ENCODE data around the gene LRCH3.

Gene LRCH3

GRCh38 chr3:197782230-197782629, 8.8 kb upstream of the LRCH3 start:
- Mint-ChIP-seq H3K36me3 (peaks cover 8% of the 10 kb centered on the region), H3K4me3 (no peak overlapping the region), H3K4me1 (peaks cover 6% of the 10 kb centered on the region), H3K27me3 (no peaks in the 10 kb centered on the region), H3K9me3 (no peaks in the 10 kb centered on the region), H3K27ac (peak overlapping the region; percentile 71)

GRCh38 chr3:197784019-197784585, 7.0 kb upstream of the LRCH3 start:
- H3K27ac Mint-ChIP-seq, result peak overlapping the region; percentile 89

GRCh38 chr3:197787412-197787811, 3.6 kb upstream of the LRCH3 start:
- Mint-ChIP-seq H3K4me3 (no peak overlapping the region), H3K27me3 (no peaks in the 10 kb centered on the region), H3K9me3 (no peaks in the 10 kb centered on the region), H3K27ac (no peak overlapping the region), H3K36me3 (peaks cover under 1% of the 10 kb centered on the region), H3K4me1 (peaks cover 22% of the 10 kb centered on the region)

More at GRCh38 chr3:197784019-197784585, 7.0 kb upstream of the LRCH3 start:
- Mint-ChIP-seq H3K36me3 (peaks cover 8% of the 10 kb centered on the region), H3K4me1 (peaks cover 6% of the 10 kb centered on the region), H3K4me3 (peak overlapping the region; percentile 16), H3K9me3 (no peaks in the 10 kb centered on the region), H3K27me3 (no peaks in the 10 kb centered on the region)

GRCh38 chr3:197789309-197789708, 1.7 kb upstream of the LRCH3 start:
- Mint-ChIP-seq H3K9me3 (no peaks in the 10 kb centered on the region), H3K27me3 (no peaks in the 10 kb centered on the region), H3K36me3 (no peaks in the 10 kb centered on the region), H3K4me3 (no peak overlapping the region), H3K27ac (no peak overlapping the region), H3K4me1 (peaks cover 35% of the 10 kb centered on the region)

GRCh38 chr3:197790033-197790432, 1.0 kb upstream of the LRCH3 start:
- Mint-ChIP-seq H3K9me3 (no peaks in the 10 kb centered on the region), H3K36me3 (no peaks in the 10 kb centered on the region), H3K27me3 (no peaks in the 10 kb centered on the region), H3K4me1 (peaks cover 39% of the 10 kb centered on the region), H3K27ac (peak overlapping the region; percentile 52), H3K4me3 (peak overlapping the region; percentile 95)

GRCh38 chr3:197791892-197792647, 1.0 kb downstream of the LRCH3 start:
- no peaks in the 10 kb centered on the region for H3K9me3 Mint-ChIP-seq
- H3K27me3 Mint-ChIP-seq, result no peaks in the 10 kb centered on the region
- peaks cover 57% of the 10 kb centered on the region for H3K4me1 Mint-ChIP-seq
- H3K36me3 Mint-ChIP-seq, result peaks cover 2% of the 10 kb centered on the region
- H3K27ac Mint-ChIP-seq, result peak overlapping the region; percentile 96
- H3K4me3 Mint-ChIP-seq, result peak overlapping the region; percentile 95

GRCh38 chr3:197793247-197793646, 2.2 kb downstream of the LRCH3 start:
- peak overlapping the region; percentile 90 for H3K27ac Mint-ChIP-seq
- peaks cover 2% of the 10 kb centered on the region for H3K36me3 Mint-ChIP-seq
- peaks cover 66% of the 10 kb centered on the region for H3K4me1 Mint-ChIP-seq
- H3K9me3 Mint-ChIP-seq, result no peaks in the 10 kb centered on the region
- no peaks in the 10 kb centered on the region for H3K27me3 Mint-ChIP-seq
- peak overlapping the region; percentile 81 for H3K4me3 Mint-ChIP-seq

GRCh38 chr3:197794115-197794514, 3.1 kb downstream of the LRCH3 start:
- peaks cover 2% of the 10 kb centered on the region for H3K36me3 Mint-ChIP-seq
- peaks cover 75% of the 10 kb centered on the region for H3K4me1 Mint-ChIP-seq
- no peak overlapping the region for H3K27ac Mint-ChIP-seq
- no peaks in the 10 kb centered on the region for H3K27me3 Mint-ChIP-seq
- no peaks in the 10 kb centered on the region for H3K9me3 Mint-ChIP-seq
- no peak overlapping the region for H3K4me3 Mint-ChIP-seq

- H3K4me3 Mint-ChIP-seq, result no peak overlapping the region
- H3K27ac Mint-ChIP-seq, result no peak overlapping the region
- H3K9me3 Mint-ChIP-seq, result no peaks in the 10 kb centered on the region
- H3K36me3 Mint-ChIP-seq, result peaks cover 2% of the 10 kb centered on the region
- H3K27me3 Mint-ChIP-seq, result no peaks in the 10 kb centered on the region
- peaks cover 78% of the 10 kb centered on the region for H3K4me1 Mint-ChIP-seq
These were observed 4.1 kb downstream of the LRCH3 start for GRCh38 chr3:197795200-197795599.

GRCh38 chr3:197796087-197796486, 5.0 kb downstream of the LRCH3 start:
- peak overlapping the region; percentile 19 for H3K4me3 Mint-ChIP-seq
- H3K27ac Mint-ChIP-seq, result peak overlapping the region; percentile 23
- peaks cover 83% of the 10 kb centered on the region for H3K4me1 Mint-ChIP-seq

GRCh38 chr3:197798863-197799262, 7.8 kb downstream of the LRCH3 start:
- no peak overlapping the region for H3K4me3 Mint-ChIP-seq
- H3K27ac Mint-ChIP-seq, result no peak overlapping the region
- H3K27me3 Mint-ChIP-seq, result no peaks in the 10 kb centered on the region
- H3K9me3 Mint-ChIP-seq, result no peaks in the 10 kb centered on the region
- peaks cover 2% of the 10 kb centered on the region for H3K36me3 Mint-ChIP-seq
- peaks cover 86% of the 10 kb centered on the region for H3K4me1 Mint-ChIP-seq

More at GRCh38 chr3:197796087-197796486, 5.0 kb downstream of the LRCH3 start:
- no peaks in the 10 kb centered on the region for H3K27me3 Mint-ChIP-seq
- H3K9me3 Mint-ChIP-seq, result no peaks in the 10 kb centered on the region
- H3K36me3 Mint-ChIP-seq, result peaks cover 2% of the 10 kb centered on the region

GRCh38 chr3:197800379-197800778, 9.3 kb downstream of the LRCH3 start:
- Mint-ChIP-seq H3K27ac (no peak overlapping the region), H3K4me3 (no peak overlapping the region), H3K4me1 (peaks cover 76% of the 10 kb centered on the region), H3K36me3 (peaks cover 2% of the 10 kb centered on the region), H3K27me3 (no peaks in the 10 kb centered on the region), H3K9me3 (no peaks in the 10 kb centered on the region)

- Mint-ChIP-seq H3K9me3 (no peaks in the 10 kb centered on the region), H3K27me3 (no peaks in the 10 kb centered on the region), H3K4me3 (no peak overlapping the region), H3K4me1 (peaks cover 66% of the 10 kb centered on the region), H3K36me3 (no peaks in the 10 kb centered on the region), H3K27ac (peak overlapping the region; percentile 36)
These were observed 11.1 kb downstream of the LRCH3 start for GRCh38 chr3:197801891-197802778.

GRCh38 chr3:197802779-197803459, 11.9 kb downstream of the LRCH3 start:
- Mint-ChIP-seq H3K4me1 (peaks cover 68% of the 10 kb centered on the region), H3K4me3 (no peak overlapping the region), H3K27ac (peak overlapping the region; percentile 36), H3K27me3 (no peaks in the 10 kb centered on the region), H3K9me3 (no peaks in the 10 kb centered on the region), H3K36me3 (peaks cover 3% of the 10 kb centered on the region)

- Mint-ChIP-seq H3K27me3 (no peaks in the 10 kb centered on the region), H3K4me1 (peaks cover 68% of the 10 kb centered on the region), H3K9me3 (no peaks in the 10 kb centered on the region), H3K36me3 (peaks cover 3% of the 10 kb centered on the region), H3K4me3 (no peak overlapping the region), H3K27ac (no peak overlapping the region)
These were observed 13.5 kb downstream of the LRCH3 start for GRCh38 chr3:197804511-197804910.
